Neural cell (in vitro differentiated cells): Measurements from ENCODE around the gene SDK2.

Experiments
- CTCF ChIP-seq: fragments of 450-650 bp; IDR thresholded peaks from 2 replicates; pipeline ENCODE4 v1.5.1; 2014; ENCODE audit warnings: antibody characterized with exemption, mild to moderate bottlenecking, moderate library complexity; ENCODE audit not compliant: poor library complexity, severe bottlenecking
- EP300 ChIP-seq: fragments of 450-650 bp; conservative IDR thresholded peaks from 2 replicates; pipeline ENCODE4 v1.6.1; 2014; ENCODE audit warnings: antibody characterized with exemption, mild to moderate bottlenecking, moderate library complexity; ENCODE audit not compliant: poor library complexity, severe bottlenecking
- EZH2 ChIP-seq: fragments of 200-600, 300-800 bp; shearing (Covaris generic), sonication (generic); IDR thresholded peaks from 2 replicates; pipeline ENCODE4 v1.6.1; 2014; ENCODE audit warnings: antibody characterized with exemption, low read length, borderline replicate concordance, mild to moderate bottlenecking; ENCODE audit not compliant: insufficient read depth, poor library complexity, severe bottlenecking
- MXI1 ChIP-seq: fragments of 450-650 bp; conservative IDR thresholded peaks from 2 replicates; pipeline ENCODE4 v1.6.1; 2014; ENCODE audit warnings: antibody characterized with exemption, mild to moderate bottlenecking; ENCODE audit not compliant: poor library complexity, severe bottlenecking
- POLR2AphosphoS5 ChIP-seq: IDR thresholded peaks from 2 replicates; pipeline ENCODE4 v1.6.1; 2012
- RAD21 ChIP-seq: fragments of 450-650 bp; conservative IDR thresholded peaks from 2 replicates; pipeline ENCODE4 v1.6.1; 2014; ENCODE audit warnings: antibody characterized with exemption, mild to moderate bottlenecking, moderate library complexity
- TAF1 ChIP-seq: IDR thresholded peaks from 2 replicates; pipeline ENCODE4 v1.6.1; 2012; ENCODE audit warnings: low read depth
- TF ChIP-seq, protein P1 (sequence below): IDR thresholded peaks from 2 replicates; pipeline ENCODE4 v1.6.1; 2012; ENCODE audit warnings: borderline replicate concordance

GRCh38 chr17:73365906-73366623, 278.2 kb downstream of the SDK2 start:
- TF ChIP-seq CTCF, result no peak
- TF ChIP-seq EZH2, result no peak
- no peak for TF ChIP-seq POLR2AphosphoS5
- TF ChIP-seq, protein P1, sequence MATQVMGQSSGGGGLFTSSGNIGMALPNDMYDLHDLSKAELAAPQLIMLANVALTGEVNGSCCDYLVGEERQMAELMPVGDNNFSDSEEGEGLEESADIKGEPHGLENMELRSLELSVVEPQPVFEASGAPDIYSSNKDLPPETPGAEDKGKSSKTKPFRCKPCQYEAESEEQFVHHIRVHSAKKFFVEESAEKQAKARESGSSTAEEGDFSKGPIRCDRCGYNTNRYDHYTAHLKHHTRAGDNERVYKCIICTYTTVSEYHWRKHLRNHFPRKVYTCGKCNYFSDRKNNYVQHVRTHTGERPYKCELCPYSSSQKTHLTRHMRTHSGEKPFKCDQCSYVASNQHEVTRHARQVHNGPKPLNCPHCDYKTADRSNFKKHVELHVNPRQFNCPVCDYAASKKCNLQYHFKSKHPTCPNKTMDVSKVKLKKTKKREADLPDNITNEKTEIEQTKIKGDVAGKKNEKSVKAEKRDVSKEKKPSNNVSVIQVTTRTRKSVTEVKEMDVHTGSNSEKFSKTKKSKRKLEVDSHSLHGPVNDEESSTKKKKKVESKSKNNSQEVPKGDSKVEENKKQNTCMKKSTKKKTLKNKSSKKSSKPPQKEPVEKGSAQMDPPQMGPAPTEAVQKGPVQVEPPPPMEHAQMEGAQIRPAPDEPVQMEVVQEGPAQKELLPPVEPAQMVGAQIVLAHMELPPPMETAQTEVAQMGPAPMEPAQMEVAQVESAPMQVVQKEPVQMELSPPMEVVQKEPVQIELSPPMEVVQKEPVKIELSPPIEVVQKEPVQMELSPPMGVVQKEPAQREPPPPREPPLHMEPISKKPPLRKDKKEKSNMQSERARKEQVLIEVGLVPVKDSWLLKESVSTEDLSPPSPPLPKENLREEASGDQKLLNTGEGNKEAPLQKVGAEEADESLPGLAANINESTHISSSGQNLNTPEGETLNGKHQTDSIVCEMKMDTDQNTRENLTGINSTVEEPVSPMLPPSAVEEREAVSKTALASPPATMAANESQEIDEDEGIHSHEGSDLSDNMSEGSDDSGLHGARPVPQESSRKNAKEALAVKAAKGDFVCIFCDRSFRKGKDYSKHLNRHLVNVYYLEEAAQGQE, result no peak
- no peak for TF ChIP-seq MXI1
- no peak for TF ChIP-seq EP300
- TF ChIP-seq RAD21, result no peak
- no peak for TF ChIP-seq TAF1
